Astrocyte (in vitro differentiated cells and primary cell): ENCODE measurements around the gene EVC2.

Source experiments
- EZH2 ChIP-seq: IDR thresholded peaks from 2 replicates; pipeline ENCODE4 v1.6.1; 2012; ENCODE audit warnings: mild to moderate bottlenecking, low read length, inconsistent platforms; ENCODE audit not compliant: insufficient read depth
- TF ChIP-seq, protein P1 (sequence below): IDR thresholded peaks from 2 replicates; pipeline ENCODE4 v1.5.1; 2011; ENCODE audit warnings: low read depth, mild to moderate bottlenecking, inconsistent platforms, low read length, moderate library complexity; ENCODE audit not compliant: insufficient read depth

DNA sequence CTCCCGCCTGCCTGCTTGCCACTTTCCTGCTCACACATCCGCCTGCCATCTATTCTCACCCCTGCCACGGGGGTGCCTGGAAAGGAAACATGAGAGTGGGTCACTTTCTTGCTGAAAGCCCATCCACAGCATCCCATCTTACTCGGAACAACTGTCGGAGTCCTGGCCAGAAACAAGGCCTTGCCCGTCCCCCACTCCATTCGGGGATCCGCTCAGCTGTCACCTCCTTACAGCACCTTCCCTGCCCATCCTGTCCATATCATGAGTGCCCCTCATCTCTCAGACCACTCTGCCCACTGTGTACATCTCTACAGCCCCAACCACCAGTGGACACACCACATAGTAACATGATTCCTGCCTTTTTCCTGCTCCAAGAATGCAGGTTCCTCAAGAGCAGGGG lies 6.4 kb downstream of the EVC2 start:
- TF ChIP-seq EZH2: no peak
- TF ChIP-seq, protein P1, sequence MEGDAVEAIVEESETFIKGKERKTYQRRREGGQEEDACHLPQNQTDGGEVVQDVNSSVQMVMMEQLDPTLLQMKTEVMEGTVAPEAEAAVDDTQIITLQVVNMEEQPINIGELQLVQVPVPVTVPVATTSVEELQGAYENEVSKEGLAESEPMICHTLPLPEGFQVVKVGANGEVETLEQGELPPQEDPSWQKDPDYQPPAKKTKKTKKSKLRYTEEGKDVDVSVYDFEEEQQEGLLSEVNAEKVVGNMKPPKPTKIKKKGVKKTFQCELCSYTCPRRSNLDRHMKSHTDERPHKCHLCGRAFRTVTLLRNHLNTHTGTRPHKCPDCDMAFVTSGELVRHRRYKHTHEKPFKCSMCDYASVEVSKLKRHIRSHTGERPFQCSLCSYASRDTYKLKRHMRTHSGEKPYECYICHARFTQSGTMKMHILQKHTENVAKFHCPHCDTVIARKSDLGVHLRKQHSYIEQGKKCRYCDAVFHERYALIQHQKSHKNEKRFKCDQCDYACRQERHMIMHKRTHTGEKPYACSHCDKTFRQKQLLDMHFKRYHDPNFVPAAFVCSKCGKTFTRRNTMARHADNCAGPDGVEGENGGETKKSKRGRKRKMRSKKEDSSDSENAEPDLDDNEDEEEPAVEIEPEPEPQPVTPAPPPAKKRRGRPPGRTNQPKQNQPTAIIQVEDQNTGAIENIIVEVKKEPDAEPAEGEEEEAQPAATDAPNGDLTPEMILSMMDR: no peak
